Hepatocyte (in vitro differentiated cells): ENCODE results near the gene TBKBP1. TPM values are rescaled to one million over a fixed set of nuclear protein-coding genes. Genes with fewer than 3 reads are reported as not detected.

Experiments
- DNase-seq: peaks from one replicate; pipeline ENCODE4 v3.0.0-alpha.2; 2016; ENCODE audit warnings: low spot score
- H2AFZ ChIP-seq: fragments of 200-600 bp; sonication (generic); 2 replicates; pipeline ENCODE4 v1.6.0; 2016; ENCODE audit warnings: antibody characterized with exemption, mild to moderate bottlenecking
- H3K27ac ChIP-seq: fragments of 200-600 bp; sonication (generic); 2 replicates; pipeline ENCODE4 v1.5.1; 2016; ENCODE audit warnings: mild to moderate bottlenecking
- H3K27me3 ChIP-seq: fragments of 200-600 bp; sonication (generic); 2 replicates; pipeline ENCODE4 v1.6.1; 2016
- H3K36me3 ChIP-seq: fragments of 200-600 bp; sonication (generic); replicated peaks from 2 replicates; pipeline ENCODE4 v1.5.1; 2016; ENCODE audit warnings: low read depth; ENCODE audit not compliant: insufficient read depth
- H3K4me1 ChIP-seq: fragments of 200-600 bp; sonication (generic); 2 replicates; pipeline ENCODE4 v1.5.1; 2016; ENCODE audit warnings: mild to moderate bottlenecking, moderate library complexity; ENCODE audit not compliant: insufficient read depth
- H3K4me2 ChIP-seq: fragments of 200-600 bp; sonication (generic); 2 replicates; pipeline ENCODE4 v1.6.0; 2016
- H3K4me3 ChIP-seq: fragments of 200-600 bp; sonication (generic); 2 replicates; pipeline ENCODE4 v1.5.1; 2016; ENCODE audit warnings: mild to moderate bottlenecking
- H3K79me2 ChIP-seq: fragments of 200-600 bp; sonication (generic); 2 replicates; pipeline ENCODE4 v1.6.0; 2017; ENCODE audit warnings: mild to moderate bottlenecking
- H3K9me2 ChIP-seq: fragments of 200-600 bp; sonication (generic); replicated peaks from 2 replicates; pipeline ENCODE4 v1.6.0; 2017; ENCODE audit warnings: mild to moderate bottlenecking; ENCODE audit not compliant: insufficient read depth
- H3K9me3 ChIP-seq: fragments of 200-600 bp; sonication (generic); 2 replicates; pipeline ENCODE4 v1.5.1; 2016; ENCODE audit warnings: low read depth, mild to moderate bottlenecking
- H4K20me1 ChIP-seq: fragments of 200-600 bp; sonication (generic); 2 replicates; pipeline ENCODE4 v1.6.0; 2016; ENCODE audit warnings: mild to moderate bottlenecking; ENCODE audit not compliant: insufficient read depth, poor library complexity, severe bottlenecking
- EZH2 ChIP-seq: fragments of 200-600 bp; sonication (generic); IDR thresholded peaks from 2 replicates; pipeline ENCODE4 v1.6.1; 2016; ENCODE audit warnings: antibody characterized with exemption, mild to moderate bottlenecking, borderline replicate concordance
- EZH2phosphoT487 ChIP-seq: fragments of 200-600 bp; sonication (generic); IDR thresholded peaks from one replicate; pipeline ENCODE4 v1.6.1; 2018; ENCODE audit warnings: antibody characterized with exemption, mild to moderate bottlenecking, low read depth, moderate library complexity; ENCODE audit not compliant: unreplicated experiment, severe bottlenecking
- WGBS: methylation state at CpG from one replicate; pipeline ENCODE4 v1.1.6; 2016; ENCODE audit warnings: low lambda C conversion rate; ENCODE audit errors: missing lambda C conversion rate; 5-methylcytosine and 5-hydroxymethylcytosine counted together
- polyA plus RNA-seq: library from polyadenylated mRNA; unstranded; fragments of >200 nt; fragmentation: Nextera tagmentation; extraction: Ambion mirVana; gene quantifications from 2 replicates; pipeline ENCODE4 v1.2.1, GENCODE V29; 2016
- total RNA-seq: library from RNA; depleted of rRNA; stranded (reverse); fragments of >200 nt; gene quantifications from 2 replicates; pipeline ENCODE4 v1.2.3, GENCODE V29; 2014
- TF ChIP-seq, protein P1 (sequence below): fragments of 200-600 bp; sonication (generic); IDR thresholded peaks from 2 replicates; pipeline ENCODE4 v1.5.1; 2016; ENCODE audit warnings: antibody characterized with exemption, mild to moderate bottlenecking; ENCODE audit not compliant: poor library complexity

TBKBP1 gene
- total and polyA plus RNA-seq, 2 experiments from 2014 or later: 7.5 to 17.8 TPM

DNA sequence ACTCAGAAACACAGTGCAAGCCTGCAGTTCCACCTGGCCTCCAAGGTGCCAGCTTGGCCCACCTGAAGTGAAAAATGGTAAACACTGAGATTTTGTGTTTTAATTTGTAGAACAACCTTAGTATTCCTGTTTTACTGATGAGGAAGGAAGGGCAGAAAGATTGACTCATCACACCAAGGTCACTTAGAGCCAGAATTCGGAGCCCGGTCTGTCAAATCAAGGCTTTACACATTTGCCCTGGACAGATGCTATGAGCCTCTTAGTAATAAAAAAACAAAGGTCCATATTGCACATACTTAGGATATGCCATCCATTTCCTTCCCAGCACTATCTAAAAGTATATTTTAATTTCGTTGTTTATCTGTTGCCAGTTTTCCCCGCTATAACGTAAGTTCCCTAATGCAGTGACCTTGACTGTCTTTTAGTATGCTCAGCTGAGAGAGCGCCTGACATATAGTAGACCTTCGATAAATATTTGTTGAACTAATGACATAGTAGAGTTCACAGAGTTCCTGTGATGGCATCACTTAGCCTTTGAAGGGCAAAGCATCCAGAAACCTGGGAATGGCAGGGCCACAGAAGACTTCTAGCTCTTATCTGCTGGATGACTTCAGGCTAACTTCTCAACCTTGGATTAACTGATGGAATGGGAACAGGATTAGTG lies 7.2 kb upstream of the TBKBP1 start:
- no peak overlapping the region for H3K4me2 ChIP-seq
- no peaks in the 10 kb centered on the region for H3K27me3 ChIP-seq
- no peaks in the 10 kb centered on the region for H3K79me2 ChIP-seq
- WGBS: 80% methylated on average over 7 of the region's 7 CpGs
- H3K36me3 ChIP-seq: no peaks in the 10 kb centered on the region
- DNase-seq: no peak
- H3K9me2 ChIP-seq: no peaks in the 10 kb centered on the region
- H3K27ac ChIP-seq: peak overlapping the region; percentile 1
- H2AFZ ChIP-seq: no peak overlapping the region
- no peaks in the 10 kb centered on the region for H3K4me1 ChIP-seq
- no peak overlapping the region for H3K4me3 ChIP-seq
- TF ChIP-seq, protein P1, sequence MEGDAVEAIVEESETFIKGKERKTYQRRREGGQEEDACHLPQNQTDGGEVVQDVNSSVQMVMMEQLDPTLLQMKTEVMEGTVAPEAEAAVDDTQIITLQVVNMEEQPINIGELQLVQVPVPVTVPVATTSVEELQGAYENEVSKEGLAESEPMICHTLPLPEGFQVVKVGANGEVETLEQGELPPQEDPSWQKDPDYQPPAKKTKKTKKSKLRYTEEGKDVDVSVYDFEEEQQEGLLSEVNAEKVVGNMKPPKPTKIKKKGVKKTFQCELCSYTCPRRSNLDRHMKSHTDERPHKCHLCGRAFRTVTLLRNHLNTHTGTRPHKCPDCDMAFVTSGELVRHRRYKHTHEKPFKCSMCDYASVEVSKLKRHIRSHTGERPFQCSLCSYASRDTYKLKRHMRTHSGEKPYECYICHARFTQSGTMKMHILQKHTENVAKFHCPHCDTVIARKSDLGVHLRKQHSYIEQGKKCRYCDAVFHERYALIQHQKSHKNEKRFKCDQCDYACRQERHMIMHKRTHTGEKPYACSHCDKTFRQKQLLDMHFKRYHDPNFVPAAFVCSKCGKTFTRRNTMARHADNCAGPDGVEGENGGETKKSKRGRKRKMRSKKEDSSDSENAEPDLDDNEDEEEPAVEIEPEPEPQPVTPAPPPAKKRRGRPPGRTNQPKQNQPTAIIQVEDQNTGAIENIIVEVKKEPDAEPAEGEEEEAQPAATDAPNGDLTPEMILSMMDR: no peak
- TF ChIP-seq EZH2phosphoT487: no peak
- TF ChIP-seq EZH2: no peak
- no peaks in the 10 kb centered on the region for H4K20me1 ChIP-seq
- H3K9me3 ChIP-seq: no peaks in the 10 kb centered on the region

DNA sequence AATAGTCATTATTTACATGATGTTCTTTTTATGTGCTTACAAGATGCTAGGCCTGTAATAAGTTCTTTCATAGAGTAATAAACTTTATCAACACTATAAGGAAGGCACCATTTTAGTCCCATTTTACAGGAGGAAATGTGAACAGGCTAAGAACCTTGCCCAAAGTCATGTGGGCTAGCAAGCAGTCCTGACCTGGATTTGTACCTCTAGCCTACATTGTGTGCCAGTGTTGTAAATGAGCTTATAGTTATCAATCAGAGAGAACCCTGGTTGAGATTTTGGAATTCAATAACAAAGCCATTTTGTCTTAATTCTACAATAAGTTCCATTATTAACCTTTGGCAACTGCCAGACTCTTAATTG lies 6.7 kb upstream of the TBKBP1 start:
- no peaks in the 10 kb centered on the region for H3K27me3 ChIP-seq
- DNase-seq: no peak
- H2AFZ ChIP-seq: no peak overlapping the region
- no peaks in the 10 kb centered on the region for H3K9me2 ChIP-seq
- H4K20me1 ChIP-seq: no peaks in the 10 kb centered on the region
- H3K4me3 ChIP-seq: no peak overlapping the region
- H3K4me1 ChIP-seq: no peaks in the 10 kb centered on the region
- H3K4me2 ChIP-seq: no peak overlapping the region
- H3K9me3 ChIP-seq: no peaks in the 10 kb centered on the region
- H3K36me3 ChIP-seq: no peaks in the 10 kb centered on the region
- no peaks in the 10 kb centered on the region for H3K79me2 ChIP-seq
- peak overlapping the region; percentile 1 for H3K27ac ChIP-seq
- TF ChIP-seq EZH2phosphoT487 (no peak), EZH2 (no peak)
- TF ChIP-seq, protein P1: no peak

DNA sequence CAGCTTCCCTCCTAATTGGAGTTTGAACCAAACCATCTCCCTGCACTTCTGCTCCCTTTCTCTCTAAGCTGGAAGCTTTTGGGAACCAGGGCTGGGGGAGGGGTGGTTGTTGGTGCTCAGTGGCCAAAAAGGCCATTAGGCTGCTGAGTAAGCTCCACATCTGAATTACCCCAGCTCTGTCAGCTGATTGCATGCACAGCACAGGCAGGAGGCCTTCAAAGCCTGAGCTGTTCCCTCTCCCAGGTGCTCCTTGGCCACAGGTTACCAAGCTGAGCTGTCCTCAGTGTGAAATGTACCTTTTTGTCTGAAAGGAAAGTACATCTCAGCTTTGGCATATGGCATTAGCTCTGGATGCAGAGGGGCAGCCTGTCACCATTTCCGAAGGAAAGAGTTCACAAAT lies 6.2 kb upstream of the TBKBP1 start:
- TF ChIP-seq EZH2phosphoT487 (no peak), EZH2 (no peak)
- TF ChIP-seq, protein P1: no peak
- 79% methylated on average over 1 of the region's 1 CpG for WGBS
- DNase-seq: no peak
- Histone ChIP-seq H3K4me3 (no peak overlapping the region), H3K9me2 (no peaks in the 10 kb centered on the region), H3K27me3 (no peaks in the 10 kb centered on the region), H4K20me1 (no peaks in the 10 kb centered on the region), H3K4me2 (no peak overlapping the region), H3K27ac (peak overlapping the region; percentile 1), H3K4me1 (peaks cover 2% of the 10 kb centered on the region), H3K79me2 (no peaks in the 10 kb centered on the region), H2AFZ (no peak overlapping the region), H3K9me3 (no peaks in the 10 kb centered on the region), H3K36me3 (no peaks in the 10 kb centered on the region)
